GM12878 (cell line): ENCODE results near the gene ELMO2. TPM values are rescaled to one million over a fixed set of nuclear protein-coding genes. Genes with fewer than 3 reads are reported as not detected.

Experiments
- BMI1 ChIP-seq: fragments of 450-650 bp; IDR thresholded peaks from 2 replicates; pipeline ENCODE4 v1.6.1; 2016; ENCODE audit warnings: mild to moderate bottlenecking, moderate library complexity, borderline replicate concordance
- CEBPB ChIP-seq, 2 experiments: fragments of 150-350 bp in 1 of 2; IDR thresholded peaks; 2 replicates each; pipeline ENCODE4 v1.6.1; 2012 to 2014; ENCODE audit warnings: low read depth in 2 of 2, low read length in 2 of 2, borderline replicate concordance in 1 of 2, inconsistent platforms in 1 of 2
- CHD1 ChIP-seq: IDR thresholded peaks from 2 replicates; pipeline ENCODE4 v1.6.1; 2012; ENCODE audit warnings: low read depth, low read length, improper control_type of control experiment
- CREM ChIP-seq: IDR thresholded peaks from 2 replicates; pipeline ENCODE4 v1.6.1; 2014; ENCODE audit warnings: antibody characterized with exemption, low read depth
- HCFC1 ChIP-seq: fragments of 150-350 bp; IDR thresholded peaks from 2 replicates; pipeline ENCODE4 v1.6.1; 2014; ENCODE audit warnings: low read length
- HDAC6 ChIP-seq: fragments of 200-600 bp; sonication (generic); IDR thresholded peaks from one replicate; pipeline ENCODE4 v1.8.0; 2017; ENCODE audit warnings: antibody characterized with exemption; ENCODE audit not compliant: unreplicated experiment
- MYC ChIP-seq: IDR thresholded peaks from 2 replicates; pipeline ENCODE4 v1.6.1; 2011; ENCODE audit warnings: mild to moderate bottlenecking, low read length, moderate library complexity, inconsistent platforms; ENCODE audit not compliant: insufficient read depth, insufficient replicate concordance, insufficient read length, severe bottlenecking
- NFIC ChIP-seq: IDR thresholded peaks from 2 replicates; pipeline ENCODE4 v1.6.1; 2012; ENCODE audit warnings: low read depth, mild to moderate bottlenecking, inconsistent platforms, low read length, moderate library complexity
- NFYB ChIP-seq: IDR thresholded peaks from 2 replicates; pipeline ENCODE4 v1.6.1; 2011; ENCODE audit warnings: low read depth, mild to moderate bottlenecking, low read length, improper control_type of control experiment, moderate library complexity; ENCODE audit not compliant: insufficient read depth
- PML ChIP-seq: IDR thresholded peaks from 2 replicates; pipeline ENCODE4 v1.6.1; 2012; ENCODE audit warnings: low read length, inconsistent platforms
- POLR2AphosphoS2 ChIP-seq: IDR thresholded peaks from 2 replicates; pipeline ENCODE4 v1.6.1; 2011; ENCODE audit warnings: low read depth, mild to moderate bottlenecking, low read length, improper control_type of control experiment, moderate library complexity
- POLR2AphosphoS5 ChIP-seq: IDR thresholded peaks from 2 replicates; pipeline ENCODE4 v1.6.1; 2011; ENCODE audit warnings: mild to moderate bottlenecking, low read length, inconsistent platforms
- RAD21 ChIP-seq: IDR thresholded peaks from 2 replicates; pipeline ENCODE4 v1.6.1; 2011; ENCODE audit warnings: mild to moderate bottlenecking, low read depth, low read length, moderate library complexity; ENCODE audit not compliant: insufficient read depth
- RBBP5 ChIP-seq: fragments of 200-600 bp; sonication (generic); conservative IDR thresholded peaks from 2 replicates; pipeline ENCODE4 v1.6.1; 2016
- RCOR1 ChIP-seq: conservative IDR thresholded peaks from 2 replicates; pipeline ENCODE4 v1.6.1; 2012; ENCODE audit warnings: low read depth, low read length, improper control_type of control experiment
- RFX5 ChIP-seq: IDR thresholded peaks from 2 replicates; pipeline ENCODE4 v1.6.1; 2011; ENCODE audit warnings: low read depth, low read length, improper control_type of control experiment
- SMAD5 ChIP-seq: IDR thresholded peaks from 2 replicates; pipeline ENCODE4 v1.6.1; 2016; ENCODE audit warnings: antibody characterized with exemption, low read depth
- SMC3 ChIP-seq: IDR thresholded peaks from 2 replicates; pipeline ENCODE4 v1.6.1; 2011; ENCODE audit warnings: low read length, improper control_type of control experiment, borderline replicate concordance
- polyA plus RNA-seq, 11 experiments: library from polyadenylated mRNA; depleted of rRNA in 4 of 11; unstranded in 6 of 11; stranded (reverse) in 5 of 11; fragments of >200 nt; fragmentation: Nextera tagmentation in 4 of 11; fragmentation: Illumina TruSeq in 1 of 11; extraction: Ambion mirVana in 4 of 11; extraction: Trizol in 1 of 11; gene quantifications; 1 replicate in 1 of 11; 2 replicates in 10 of 11; pipeline versions ENCODE4 v1.2.1 to v1.2.3, GENCODE V29; 2011 to 2016; ENCODE audit warnings: inconsistent platforms in 2 of 11, missing spikeins in 2 of 11, low read depth in 1 of 11
- total RNA-seq, 4 experiments: library from RNA; depleted of rRNA in 3 of 4; stranded (reverse); fragments of >200 nt in 3 of 4; fragmentation: Illumina TruSeq in 1 of 4; extraction: Trizol in 1 of 4; gene quantifications; 2 replicates each; pipeline versions ENCODE4 v1.2.1 to v1.2.3, GENCODE V29; 2013 to 2021
- TF ChIP-seq, protein P1 (sequence below): IDR thresholded peaks from 2 replicates; pipeline ENCODE4 v1.6.1; 2012; ENCODE audit warnings: low read depth, low read length, improper control_type of control experiment
- TF ChIP-seq, protein P2 (sequence below): IDR thresholded peaks from 2 replicates; pipeline ENCODE4 v1.6.1; 2012; ENCODE audit warnings: improper control_type of control experiment, low read depth, low read length; ENCODE audit not compliant: insufficient replicate concordance
- TF ChIP-seq, protein P3 (sequence below): IDR thresholded peaks from 2 replicates; pipeline ENCODE4 v1.6.1; 2012; ENCODE audit warnings: low read length, inconsistent platforms
- TF ChIP-seq, protein P4 (sequence below): IDR thresholded peaks from 2 replicates; pipeline ENCODE4 v1.6.1; 2011; ENCODE audit warnings: mild to moderate bottlenecking, low read depth, low read length, moderate library complexity; ENCODE audit not compliant: insufficient replicate concordance

The ELMO2 gene
- total and polyA plus RNA-seq, 10 of the 15 experiments (the other 5 are each of a cell fraction or from before 2014, with no cell fraction given), result 14.2 to 40.2 (median 37.6) TPM

DNA sequence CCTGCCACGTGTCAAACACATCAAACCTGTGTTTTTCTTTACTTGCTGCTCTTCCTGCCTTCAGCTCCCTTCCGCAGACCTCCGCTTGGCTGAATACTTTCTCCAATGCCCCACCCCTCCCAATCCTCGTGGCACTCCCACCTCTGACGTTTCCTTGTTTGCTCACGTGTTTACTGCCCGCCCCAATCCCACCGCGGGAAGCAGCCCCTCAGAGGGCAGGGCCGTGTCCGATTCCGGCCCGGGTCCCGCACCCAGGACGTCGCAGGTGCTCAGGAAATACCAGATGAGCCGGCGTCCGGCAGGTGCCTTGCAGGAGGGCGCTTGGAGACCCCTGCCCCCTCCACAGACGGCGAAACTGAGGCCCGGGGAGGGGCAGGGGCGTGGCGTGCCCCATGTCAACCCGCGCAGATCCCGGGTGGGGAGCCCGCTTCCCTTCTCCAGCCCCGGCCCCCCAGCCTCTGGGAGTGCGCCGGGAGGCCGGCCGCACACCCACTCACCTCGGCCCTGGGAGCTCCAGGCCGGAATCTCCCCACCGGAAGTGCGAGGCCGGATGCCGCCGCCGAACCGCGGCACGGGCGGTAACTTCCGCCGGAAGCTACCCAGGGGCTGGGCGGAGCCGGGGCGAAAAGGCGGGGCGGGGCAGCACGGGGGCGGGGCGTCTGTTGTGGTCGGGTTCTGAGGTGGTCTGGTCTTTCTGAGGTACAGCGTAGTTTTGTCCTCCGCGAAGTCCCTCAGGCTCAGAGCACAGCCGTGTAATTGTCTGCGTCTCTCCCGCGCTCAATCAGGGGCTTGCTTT lies 42.3 kb downstream of the ELMO2 start (continued):
- TF ChIP-seq CEBPB (IDR thresholded peaks at IDR 0.05; ENCODE audit: borderline replicate concordance in 1 of 2, low read depth in 2 of 2, low read length in 2 of 2) (no peak), POLR2AphosphoS2 (no peak), NFIC (no peak), PML (peak; percentile 92), CHD1 (no peak), RFX5 (no peak), NFYB (no peak), POLR2AphosphoS5 (peak; percentile 71), SMC3 (no peak), CREM (peak; percentile 8), BMI1 (no peak), HDAC6 (peak; percentile 61), HCFC1 (peak; percentile 47; the same call in 1 of the 2 replicates), MYC (peak; percentile 44), SMAD5 (peak; percentile 60; the same call in 1 of the 2 replicates), RBBP5 (no peak), RCOR1 (no peak), RAD21 (no peak)
- TF ChIP-seq, protein P1, sequence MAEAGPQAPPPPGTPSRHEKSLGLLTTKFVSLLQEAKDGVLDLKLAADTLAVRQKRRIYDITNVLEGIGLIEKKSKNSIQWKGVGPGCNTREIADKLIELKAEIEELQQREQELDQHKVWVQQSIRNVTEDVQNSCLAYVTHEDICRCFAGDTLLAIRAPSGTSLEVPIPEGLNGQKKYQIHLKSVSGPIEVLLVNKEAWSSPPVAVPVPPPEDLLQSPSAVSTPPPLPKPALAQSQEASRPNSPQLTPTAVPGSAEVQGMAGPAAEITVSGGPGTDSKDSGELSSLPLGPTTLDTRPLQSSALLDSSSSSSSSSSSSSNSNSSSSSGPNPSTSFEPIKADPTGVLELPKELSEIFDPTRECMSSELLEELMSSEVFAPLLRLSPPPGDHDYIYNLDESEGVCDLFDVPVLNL, result no peak
- TF ChIP-seq, protein P2, sequence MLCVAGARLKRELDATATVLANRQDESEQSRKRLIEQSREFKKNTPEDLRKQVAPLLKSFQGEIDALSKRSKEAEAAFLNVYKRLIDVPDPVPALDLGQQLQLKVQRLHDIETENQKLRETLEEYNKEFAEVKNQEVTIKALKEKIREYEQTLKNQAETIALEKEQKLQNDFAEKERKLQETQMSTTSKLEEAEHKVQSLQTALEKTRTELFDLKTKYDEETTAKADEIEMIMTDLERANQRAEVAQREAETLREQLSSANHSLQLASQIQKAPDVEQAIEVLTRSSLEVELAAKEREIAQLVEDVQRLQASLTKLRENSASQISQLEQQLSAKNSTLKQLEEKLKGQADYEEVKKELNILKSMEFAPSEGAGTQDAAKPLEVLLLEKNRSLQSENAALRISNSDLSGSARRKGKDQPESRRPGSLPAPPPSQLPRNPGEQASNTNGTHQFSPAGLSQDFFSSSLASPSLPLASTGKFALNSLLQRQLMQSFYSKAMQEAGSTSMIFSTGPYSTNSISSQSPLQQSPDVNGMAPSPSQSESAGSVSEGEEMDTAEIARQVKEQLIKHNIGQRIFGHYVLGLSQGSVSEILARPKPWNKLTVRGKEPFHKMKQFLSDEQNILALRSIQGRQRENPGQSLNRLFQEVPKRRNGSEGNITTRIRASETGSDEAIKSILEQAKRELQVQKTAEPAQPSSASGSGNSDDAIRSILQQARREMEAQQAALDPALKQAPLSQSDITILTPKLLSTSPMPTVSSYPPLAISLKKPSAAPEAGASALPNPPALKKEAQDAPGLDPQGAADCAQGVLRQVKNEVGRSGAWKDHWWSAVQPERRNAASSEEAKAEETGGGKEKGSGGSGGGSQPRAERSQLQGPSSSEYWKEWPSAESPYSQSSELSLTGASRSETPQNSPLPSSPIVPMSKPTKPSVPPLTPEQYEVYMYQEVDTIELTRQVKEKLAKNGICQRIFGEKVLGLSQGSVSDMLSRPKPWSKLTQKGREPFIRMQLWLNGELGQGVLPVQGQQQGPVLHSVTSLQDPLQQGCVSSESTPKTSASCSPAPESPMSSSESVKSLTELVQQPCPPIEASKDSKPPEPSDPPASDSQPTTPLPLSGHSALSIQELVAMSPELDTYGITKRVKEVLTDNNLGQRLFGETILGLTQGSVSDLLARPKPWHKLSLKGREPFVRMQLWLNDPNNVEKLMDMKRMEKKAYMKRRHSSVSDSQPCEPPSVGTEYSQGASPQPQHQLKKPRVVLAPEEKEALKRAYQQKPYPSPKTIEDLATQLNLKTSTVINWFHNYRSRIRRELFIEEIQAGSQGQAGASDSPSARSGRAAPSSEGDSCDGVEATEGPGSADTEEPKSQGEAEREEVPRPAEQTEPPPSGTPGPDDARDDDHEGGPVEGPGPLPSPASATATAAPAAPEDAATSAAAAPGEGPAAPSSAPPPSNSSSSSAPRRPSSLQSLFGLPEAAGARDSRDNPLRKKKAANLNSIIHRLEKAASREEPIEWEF, result no peak
- TF ChIP-seq, protein P3, sequence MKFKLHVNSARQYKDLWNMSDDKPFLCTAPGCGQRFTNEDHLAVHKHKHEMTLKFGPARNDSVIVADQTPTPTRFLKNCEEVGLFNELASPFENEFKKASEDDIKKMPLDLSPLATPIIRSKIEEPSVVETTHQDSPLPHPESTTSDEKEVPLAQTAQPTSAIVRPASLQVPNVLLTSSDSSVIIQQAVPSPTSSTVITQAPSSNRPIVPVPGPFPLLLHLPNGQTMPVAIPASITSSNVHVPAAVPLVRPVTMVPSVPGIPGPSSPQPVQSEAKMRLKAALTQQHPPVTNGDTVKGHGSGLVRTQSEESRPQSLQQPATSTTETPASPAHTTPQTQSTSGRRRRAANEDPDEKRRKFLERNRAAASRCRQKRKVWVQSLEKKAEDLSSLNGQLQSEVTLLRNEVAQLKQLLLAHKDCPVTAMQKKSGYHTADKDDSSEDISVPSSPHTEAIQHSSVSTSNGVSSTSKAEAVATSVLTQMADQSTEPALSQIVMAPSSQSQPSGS, result no peak
- TF ChIP-seq, protein P4, sequence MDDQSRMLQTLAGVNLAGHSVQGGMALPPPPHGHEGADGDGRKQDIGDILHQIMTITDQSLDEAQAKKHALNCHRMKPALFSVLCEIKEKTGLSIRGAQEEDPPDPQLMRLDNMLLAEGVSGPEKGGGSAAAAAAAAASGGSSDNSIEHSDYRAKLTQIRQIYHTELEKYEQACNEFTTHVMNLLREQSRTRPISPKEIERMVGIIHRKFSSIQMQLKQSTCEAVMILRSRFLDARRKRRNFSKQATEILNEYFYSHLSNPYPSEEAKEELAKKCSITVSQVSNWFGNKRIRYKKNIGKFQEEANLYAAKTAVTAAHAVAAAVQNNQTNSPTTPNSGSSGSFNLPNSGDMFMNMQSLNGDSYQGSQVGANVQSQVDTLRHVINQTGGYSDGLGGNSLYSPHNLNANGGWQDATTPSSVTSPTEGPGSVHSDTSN, result no peak
